K562 (cell line): ENCODE measurements around the gene VPS16. TPM values are rescaled to one million over a fixed set of nuclear protein-coding genes. Genes with fewer than 3 reads are reported as not detected.
A peak's percentile ranks its signal among the peaks of the same experiment; 100 is the strongest.

Experiments
- ATAC-seq: fragments of 200-7000 bp; cut with Tn5 transposase; 3 replicates; pipeline ENCODE4 v1.9.1; 2020; ENCODE audit warnings: moderate library complexity
- BruUV-seq: library from RNA; stranded (reverse); fragments of 400-500 nt; replicated peaks from 2 replicates; lab custom pipeline; 2021; lab: Mats Ljungman, UMichigan
- CTCF ChIA-PET: fragments of 300-600 bp; formaldehyde crosslinking; extraction: SDS; loops from one replicate; lab custom pipeline; 2021; ENCODE audit warnings: low intra/inter-chr PET ratio; lab: Yijun Ruan, JAX
- POLR2A ChIA-PET: fragments of 300-600, 350-650 bp; sonication (Branson Sonifier 250); formaldehyde crosslinking; extraction: SDS; loops from one replicate; lab custom pipeline; 2021; ENCODE audit warnings: antibody characterized with exemption, inconsistent platforms; lab: Yijun Ruan, JAX
- DNase-seq, 4 experiments: peaks; one replicate each; pipeline versions ENCODE4 v3.0.0 to v3.0.0-alpha.2; 2011 to 2018; ENCODE audit warnings: low spot score in 3 of 4, mixed read lengths in 3 of 4; ENCODE audit errors: extremely low read depth in 1 of 4
- FAIRE-seq: peaks from 2 replicates; lab custom pipeline; 2011; peaks lifted over from hg19 to GRCh38; lab: Jason Lieb, UNC
- H2AFZ ChIP-seq: 2 replicates; pipeline ENCODE4 v1.6.0; 2011; ENCODE audit warnings: low read depth, low read length, control low read depth, inconsistent platforms
- H3K27ac ChIP-seq: fragments of 200-600 bp; 3 replicates; pipeline ENCODE4 v1.8.0; 2011; ENCODE audit warnings: low read depth, mild to moderate bottlenecking, control low read depth, inconsistent platforms, low read length, moderate library complexity, mixed read lengths; ENCODE audit errors: extremely low read depth
- H3K27me3 ChIP-seq, 2 experiments: fragments of 300-600 bp in 1 of 2; 2 replicates in 1 of 2; 3 replicates in 1 of 2; pipeline versions ENCODE4 v1.6.0 to v1.8.0; 2011; ENCODE audit warnings: inconsistent platforms in 2 of 2, low read length in 2 of 2, mild to moderate bottlenecking in 1 of 2, mixed read lengths in 1 of 2, moderate library complexity in 1 of 2; ENCODE audit not compliant: control insufficient read depth in 2 of 2, insufficient read depth in 2 of 2
- H3K36me3 ChIP-seq: fragments of 300-600 bp; 3 replicates; pipeline ENCODE4 v1.8.0; 2011; ENCODE audit warnings: mild to moderate bottlenecking, low read length, inconsistent platforms; ENCODE audit not compliant: control insufficient read depth, insufficient read depth
- H3K4me1 ChIP-seq, 2 experiments: fragments of 200-600 bp in 1 of 2; replicated peaks in 1 of 2; 2 replicates in 1 of 2; 3 replicates in 1 of 2; pipeline versions ENCODE4 v1.5.1 to v1.8.0; 2011; ENCODE audit warnings: inconsistent platforms in 2 of 2, low read length in 2 of 2, mild to moderate bottlenecking in 1 of 2, mixed read lengths in 1 of 2, moderate library complexity in 1 of 2; ENCODE audit not compliant: control insufficient read depth in 2 of 2, insufficient read depth in 2 of 2
- H3K4me2 ChIP-seq: 2 replicates; pipeline ENCODE4 v1.6.1; 2011; ENCODE audit warnings: low read length, control low read depth, inconsistent platforms, mixed read lengths; ENCODE audit not compliant: insufficient read depth
- H3K4me3 ChIP-seq: fragments of 200-600 bp; sonication (generic), shearing (Covaris generic); 2 replicates; pipeline ENCODE4 v1.5.1; 2016; ENCODE audit warnings: control low read depth, inconsistent platforms
- H3K79me2 ChIP-seq: fragments of 200-600 bp; 3 replicates; pipeline ENCODE4 v1.8.0; 2011; ENCODE audit warnings: low read length, inconsistent platforms; ENCODE audit not compliant: control insufficient read depth, insufficient read depth
- H3K9ac ChIP-seq, 2 experiments: 2 replicates each; pipeline versions ENCODE4 v1.6.0 to v1.6.1; 2011; ENCODE audit warnings: low read depth in 2 of 2, low read length in 2 of 2, control low read depth in 1 of 2, inconsistent platforms in 1 of 2, mild to moderate bottlenecking in 1 of 2, mixed read lengths in 1 of 2; ENCODE audit not compliant: insufficient read depth in 1 of 2
- H3K9me1 ChIP-seq: one replicate; pipeline ENCODE4 v1.6.0; 2011; ENCODE audit warnings: inconsistent platforms, mild to moderate bottlenecking, low read length, moderate library complexity; ENCODE audit not compliant: control insufficient read depth, insufficient read depth
- H3K9me3 ChIP-seq: replicated peaks from 2 replicates; pipeline ENCODE4 v1.5.1; 2011; ENCODE audit warnings: low read depth, low read length, inconsistent platforms; ENCODE audit not compliant: control insufficient read depth, insufficient read depth
- H4K20me1 ChIP-seq: replicated peaks from 2 replicates; pipeline ENCODE4 v1.6.1; 2011; ENCODE audit warnings: low read length, inconsistent platforms, mixed read lengths; ENCODE audit not compliant: control insufficient read depth, insufficient read depth
- HDAC1 ChIP-seq, 2 experiments: fragments of 450-650 bp; IDR thresholded peaks; 2 replicates each; pipeline ENCODE4 v1.6.1; 2016 to 2017; ENCODE audit warnings: inconsistent platforms in 1 of 2, mild to moderate bottlenecking in 1 of 2, moderate library complexity in 1 of 2
- ZNF184 ChIP-seq: sonication (generic); formaldehyde crosslinking; IDR thresholded peaks from 2 replicates; pipeline ENCODE4 v1.5.0; 2020; ENCODE audit warnings: missing genetic modification reagents
- WGBS: fragments of 100-300 bp; shearing (Covaris generic); methylation state at CpG from one replicate; pipeline ENCODE4 v1.1.6; 2016; ENCODE audit warnings: low coverage, mixed read lengths; ENCODE audit not compliant: insufficient coverage; ENCODE audit errors: missing lambda C conversion rate; 5-methylcytosine and 5-hydroxymethylcytosine counted together
- in situ Hi-C: fragments of 300-500 bp; cut with MboI; formaldehyde crosslinking; loops from 4 replicates; pipeline ENCODE4 v1.15.0; 2018; ENCODE audit warnings: inconsistent platforms, mixed read lengths
- intact Hi-C: fragments of 100-400 bp; cut with micrococcal nuclease; formaldehyde crosslinking; loops from 2 replicates; pipeline ENCODE4 v1.14.2; 2022
- polyA plus RNA-seq, 8 experiments: library from polyadenylated mRNA; depleted of rRNA in 4 of 8; stranded (reverse) in 5 of 8; unstranded in 3 of 8; fragments of >200 nt; fragmentation: Nextera tagmentation in 2 of 8; fragmentation: Illumina TruSeq in 1 of 8; extraction: Ambion mirVana in 2 of 8; extraction: Trizol in 1 of 8; gene quantifications; 2 replicates each; pipeline versions ENCODE4 v1.2.1 to v1.2.3, GENCODE V29; 2011 to 2014; ENCODE audit warnings: inconsistent platforms in 1 of 8, missing spikeins in 1 of 8
- total RNA-seq, 7 experiments: library from RNA; depleted of rRNA in 6 of 7; stranded (reverse); fragments of >200 nt in 6 of 7; fragmentation: Illumina TruSeq in 2 of 7; extraction: Trizol in 2 of 7; gene quantifications; 2 replicates each; pipeline versions ENCODE4 v1.2.1 to v1.2.3, GENCODE V29; 2011 to 2021; ENCODE audit warnings: low replicate concordance in 1 of 7
- TF ChIP-seq, protein P1 (sequence below): sonication (generic); formaldehyde crosslinking; IDR thresholded peaks from 2 replicates; pipeline ENCODE4 v1.8.1; 2023; ENCODE audit warnings: mild to moderate bottlenecking, missing genetic modification reagents

VPS16 gene
- total and polyA plus RNA-seq, 9 of the 15 experiments (the other 6 are each of a cell fraction or from before 2014, with no cell fraction given), result 6.8 to 24.7 (median 14.0) TPM

DNA sequence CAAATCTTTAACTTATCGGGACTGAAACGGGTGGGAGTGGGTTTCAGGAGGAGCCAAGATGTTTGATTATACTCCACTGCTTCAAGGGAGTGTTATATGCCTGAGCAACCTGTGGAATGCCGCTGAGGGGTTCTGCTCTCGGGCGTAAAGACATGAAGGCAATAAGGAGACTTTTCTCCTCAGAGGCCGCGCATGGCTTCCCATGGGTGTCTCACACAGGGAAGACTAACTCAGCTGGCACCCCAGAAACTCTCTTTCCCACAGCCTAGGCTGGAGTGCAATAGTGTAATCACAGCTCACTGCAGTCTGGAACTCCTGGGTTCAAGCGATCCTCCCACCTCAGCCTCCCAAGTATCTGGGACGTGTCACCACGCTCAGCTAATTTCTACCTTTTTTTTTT is 30.9 kb upstream of the VPS16 start:
- in situ Hi-C loops (no loop called here), intact Hi-C loops (no loop called here)
- WGBS, result 40% methylated on average over 10 of the region's 10 CpGs
- Histone ChIP-seq H3K79me2 (no peaks in the 10 kb centered on the region), H3K9me3 (0 out of 2 replicates have a peak, but pooled peaks cover 2% of the 10 kb centered on the region), H3K9me1 (no peaks in the 10 kb centered on the region), H3K9ac (no peak overlapping the region), H3K36me3 (no peaks in the 10 kb centered on the region), H3K27me3 (peaks cover 0 to 12% of the 10 kb centered on the region in 2 experiments; a peak in 2 of 5 replicates), H3K4me3 (no peak overlapping the region), H2AFZ (no peak overlapping the region), H4K20me1 (no peaks in the 10 kb centered on the region), H3K4me2 (no peak overlapping the region; the same call in 1 of the 2 replicates), H3K4me1 (peaks cover 2 to 18% of the 10 kb centered on the region in 2 experiments; a peak in 4 of 5 replicates), H3K27ac (no peak overlapping the region)
- ATAC-seq (no peak), DNase-seq (no peak), FAIRE-seq (no peak)
- ChIA-PET POLR2A (interaction anchor here (0.8 to 1.0 kb wide), 2 partner anchors 9 to 10 kb away, joined by 3 to 4 read pairs; no protein-coding TSS in a partner anchor), CTCF (no interaction called here)
- BruUV-seq, result no TSS peak
- no peak for TF ChIP-seq ZNF184 (CRISPR knock-in tag)
- TF ChIP-seq HDAC1 (IDR thresholded peaks at IDR 0.05), result no peak
- TF ChIP-seq, protein P1, sequence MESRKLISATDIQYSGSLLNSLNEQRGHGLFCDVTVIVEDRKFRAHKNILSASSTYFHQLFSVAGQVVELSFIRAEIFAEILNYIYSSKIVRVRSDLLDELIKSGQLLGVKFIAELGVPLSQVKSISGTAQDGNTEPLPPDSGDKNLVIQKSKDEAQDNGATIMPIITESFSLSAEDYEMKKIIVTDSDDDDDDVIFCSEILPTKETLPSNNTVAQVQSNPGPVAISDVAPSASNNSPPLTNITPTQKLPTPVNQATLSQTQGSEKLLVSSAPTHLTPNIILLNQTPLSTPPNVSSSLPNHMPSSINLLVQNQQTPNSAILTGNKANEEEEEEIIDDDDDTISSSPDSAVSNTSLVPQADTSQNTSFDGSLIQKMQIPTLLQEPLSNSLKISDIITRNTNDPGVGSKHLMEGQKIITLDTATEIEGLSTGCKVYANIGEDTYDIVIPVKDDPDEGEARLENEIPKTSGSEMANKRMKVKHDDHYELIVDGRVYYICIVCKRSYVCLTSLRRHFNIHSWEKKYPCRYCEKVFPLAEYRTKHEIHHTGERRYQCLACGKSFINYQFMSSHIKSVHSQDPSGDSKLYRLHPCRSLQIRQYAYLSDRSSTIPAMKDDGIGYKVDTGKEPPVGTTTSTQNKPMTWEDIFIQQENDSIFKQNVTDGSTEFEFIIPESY (CRISPR knock-in tag), result 0 out of 2 replicates have a peak, but pooled peaks have one; percentile 18
